ENCODE data around the gene UNC93B1. TPM values are rescaled to one million over a fixed set of nuclear protein-coding genes. Genes with fewer than 3 reads are reported as not detected.

Gene UNC93B1
- total RNA-seq, 4 donors from 2014 or later: 16.6 to 38.4 (median 31.6) TPM

DNA sequence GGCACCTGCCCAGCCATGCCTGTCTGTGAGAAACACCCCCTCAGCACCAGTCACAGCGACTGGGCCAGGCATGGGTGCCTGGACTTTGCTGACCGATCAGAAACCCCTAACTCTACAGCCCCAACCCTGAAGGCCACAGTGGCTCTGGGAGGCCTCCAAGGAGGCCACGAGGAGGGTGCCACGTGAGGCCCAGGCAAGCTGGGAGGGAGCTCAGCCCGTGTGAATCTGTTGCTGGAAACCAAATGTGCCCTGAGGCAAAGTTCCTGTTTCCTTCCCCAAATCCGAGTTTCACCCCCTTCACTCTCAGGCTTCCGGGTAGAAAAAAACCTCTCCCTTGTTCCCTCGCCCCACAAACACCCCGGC lies 1.3 kb downstream of the UNC93B1 start:
- WGBS: 85% methylated on average over 8 of the region's 9 CpGs
- no peaks in the 10 kb centered on the region for H3K9me3 ChIP-seq
- no peaks in the 10 kb centered on the region for H3K27me3 ChIP-seq
- peak overlapping the region in 3 of 4 donors; percentile 68 to 98 (median 81) for H3K4me3 ChIP-seq
- no peak for TF ChIP-seq EP300 (IDR thresholded peaks at IDR 0.05)
- peak overlapping the region in 3 of 4 donors; percentile 72 to 82 (median 78) for H3K27ac ChIP-seq (replicated peaks in 1 of 4)
- no peak for DNase-seq (ENCODE audit: extremely low spot score)
- no peaks in the 10 kb centered on the region for H3K36me3 ChIP-seq
- intact Hi-C loops (cut with DNase I): no loop called here
- H3K4me1 ChIP-seq: peaks cover 5 to 26% (median 17%) of the 10 kb centered on the region in 4 donors

DNA sequence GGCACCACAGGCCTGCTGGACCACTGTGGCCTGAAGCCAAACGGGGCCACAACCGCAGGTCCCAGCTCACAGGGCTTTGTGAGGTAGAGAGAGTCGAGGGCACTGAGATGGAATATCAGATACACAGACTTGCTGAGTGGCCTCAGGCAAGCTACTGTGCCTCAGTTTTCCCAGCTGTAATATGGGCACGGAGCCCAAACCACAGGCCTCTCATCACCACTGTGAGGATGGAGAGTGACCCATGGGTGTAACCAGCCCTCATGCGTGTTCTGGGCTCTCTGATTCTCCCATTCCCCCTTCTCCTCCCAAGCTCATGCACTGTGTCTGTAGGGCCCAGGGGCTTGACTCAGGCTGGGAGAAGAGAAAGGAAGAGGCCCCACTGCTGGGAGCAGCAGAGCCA lies 4.2 kb downstream of the UNC93B1 start:
- no peak for TF ChIP-seq POLR2AphosphoS5 (IDR thresholded peaks at IDR 0.05)
- TF ChIP-seq EP300 (IDR thresholded peaks at IDR 0.05): no peak
- no peak for TF ChIP-seq CTCF (IDR thresholded peaks at IDR 0.05)
- no peak for TF ChIP-seq POLR2A (IDR thresholded peaks at IDR 0.05; ENCODE audit: low read depth)
- H3K27ac ChIP-seq (replicated peaks in 1 of 4): no peak overlapping the region
- 95% methylated on average over 5 of the region's 5 CpGs for WGBS
- no peak for DNase-seq (ENCODE audit: extremely low spot score)
- peaks cover 0 to 5% (median 0%) of the 10 kb centered on the region in 4 donors for H3K27me3 ChIP-seq
- H3K9me3 ChIP-seq: no peaks in the 10 kb centered on the region
- H3K4me1 ChIP-seq: peaks cover 5 to 25% (median 17%) of the 10 kb centered on the region in 4 donors
- no peak overlapping the region for H3K4me3 ChIP-seq
- H3K36me3 ChIP-seq: peaks cover 0 to 11% (median 0%) of the 10 kb centered on the region in 4 donors
- intact Hi-C loops (cut with DNase I): no loop called here

DNA sequence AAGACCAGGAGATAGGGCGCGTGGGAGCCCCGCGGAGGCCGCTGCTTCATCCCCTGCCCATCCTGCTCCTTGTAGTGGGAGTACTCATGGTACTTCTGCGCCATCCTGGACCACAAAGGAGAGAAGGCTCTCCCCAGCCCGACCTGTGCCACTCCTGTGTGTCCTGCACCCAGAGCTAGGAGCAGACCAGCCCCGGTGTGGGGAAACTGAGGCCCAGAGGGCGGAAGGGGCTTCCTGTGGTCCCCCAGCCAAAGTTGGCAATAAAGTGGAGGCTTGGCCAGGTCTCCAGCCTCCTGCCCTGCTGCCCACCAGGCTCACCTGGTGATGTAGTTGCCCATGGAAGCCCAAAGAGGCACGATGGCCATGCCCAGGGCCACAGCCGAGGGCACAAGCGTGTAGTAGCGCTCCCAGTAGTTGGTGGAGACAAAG lies 4.7 kb downstream of the UNC93B1 start:
- peaks cover 0 to 14% (median 0%) of the 10 kb centered on the region in 4 donors for H3K36me3 ChIP-seq
- peaks cover 0 to 5% (median 0%) of the 10 kb centered on the region in 4 donors for H3K27me3 ChIP-seq
- TF ChIP-seq POLR2A (IDR thresholded peaks at IDR 0.05; ENCODE audit: low read depth) (no peak), POLR2AphosphoS5 (IDR thresholded peaks at IDR 0.05) (no peak), EP300 (IDR thresholded peaks at IDR 0.05) (no peak), CTCF (IDR thresholded peaks at IDR 0.05) (no peak)
- WGBS: 97% methylated on average over 4 of the region's 13 CpGs
- H3K9me3 ChIP-seq: no peaks in the 10 kb centered on the region
- no peak overlapping the region for H3K4me3 ChIP-seq
- peaks cover 1 to 20% (median 12%) of the 10 kb centered on the region in 4 donors for H3K4me1 ChIP-seq
- no peak overlapping the region for H3K27ac ChIP-seq (replicated peaks in 1 of 4)
- intact Hi-C loops (cut with DNase I): no loop called here
- no peak for DNase-seq (ENCODE audit: extremely low spot score)

DNA sequence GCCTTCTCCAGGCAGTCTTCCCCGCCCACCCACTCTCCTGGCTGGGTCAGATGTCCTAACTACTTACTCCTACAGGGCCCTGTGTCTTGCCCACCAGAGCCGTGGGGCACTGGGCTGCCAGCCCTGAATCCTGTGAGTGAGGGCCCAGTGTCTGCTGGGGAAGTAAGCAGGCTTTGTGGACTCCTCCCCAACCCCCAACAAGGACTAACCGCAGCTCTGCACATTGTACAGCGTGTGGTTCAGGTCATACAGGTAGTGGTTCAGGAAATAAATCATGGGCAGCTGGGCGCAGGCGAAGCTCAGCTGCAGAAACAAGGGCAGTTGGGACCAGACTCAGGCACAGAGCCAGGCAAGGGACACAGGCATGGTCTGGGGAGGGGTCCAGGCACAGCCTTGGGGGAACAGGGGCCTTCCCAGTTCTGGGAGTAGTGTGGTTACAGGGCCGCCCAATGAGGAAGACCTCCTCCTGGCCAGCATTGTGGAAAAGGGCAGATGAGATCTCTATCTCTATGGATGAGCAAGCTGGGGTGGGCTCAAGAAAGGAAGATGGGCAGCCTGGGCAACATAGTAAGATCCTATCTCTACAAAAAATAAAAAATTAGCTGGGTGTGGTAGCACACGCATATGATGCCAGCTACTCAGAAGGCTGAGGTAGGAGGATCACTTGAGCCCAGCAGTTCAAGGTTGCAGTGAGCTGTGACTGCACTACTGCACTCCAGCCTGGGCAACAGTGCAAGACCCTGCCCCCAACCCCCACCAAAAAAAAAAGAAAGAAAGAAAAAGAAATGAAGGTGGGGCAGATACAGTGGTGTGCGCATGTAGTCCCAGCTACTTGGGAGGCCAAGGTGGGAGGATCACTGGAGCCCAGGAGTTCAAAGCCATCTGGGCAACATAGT lies 5.5 kb downstream of the UNC93B1 start:
- H3K36me3 ChIP-seq: peaks cover 0 to 14% (median 0%) of the 10 kb centered on the region in 4 donors
- no peak overlapping the region for H3K4me3 ChIP-seq
- H3K27me3 ChIP-seq: peaks cover 0 to 9% (median 0%) of the 10 kb centered on the region in 4 donors
- intact Hi-C loops (cut with DNase I): no loop called here
- TF ChIP-seq POLR2AphosphoS5 (IDR thresholded peaks at IDR 0.05) (no peak), CTCF (IDR thresholded peaks at IDR 0.05) (no peak)
- no peak overlapping the region for H3K27ac ChIP-seq (replicated peaks in 1 of 4)
- H3K4me1 ChIP-seq: peaks cover 0 to 12% (median 7%) of the 10 kb centered on the region in 4 donors
- 97% methylated on average over 8 of the region's 9 CpGs for WGBS
- no peaks in the 10 kb centered on the region for H3K9me3 ChIP-seq
- no peak for DNase-seq (ENCODE audit: extremely low spot score)

GRCh38 chr11:67997475-67997921 lies 6.4 kb downstream of the UNC93B1 start:
- intact Hi-C loops (cut with DNase I): no loop called here
- no peaks in the 10 kb centered on the region for H3K9me3 ChIP-seq
- H3K27ac ChIP-seq (replicated peaks in 1 of 4): no peak overlapping the region
- peaks cover 0 to 14% (median 0%) of the 10 kb centered on the region in 4 donors for H3K36me3 ChIP-seq
- peaks cover 0 to 15% (median 0%) of the 10 kb centered on the region in 4 donors for H3K27me3 ChIP-seq
- TF ChIP-seq EP300 (IDR thresholded peaks at IDR 0.05): no peak
- no peak for TF ChIP-seq POLR2AphosphoS5 (IDR thresholded peaks at IDR 0.05)
- no peak for TF ChIP-seq CTCF (IDR thresholded peaks at IDR 0.05)
- no peak for TF ChIP-seq POLR2A (IDR thresholded peaks at IDR 0.05; ENCODE audit: low read depth)
- no peak overlapping the region for H3K4me3 ChIP-seq
- peaks cover 0 to 3% (median under 1%) of the 10 kb centered on the region in 4 donors for H3K4me1 ChIP-seq
- WGBS: 88% methylated on average over 29 of the region's 29 CpGs
- DNase-seq (ENCODE audit: extremely low spot score): no peak

Measured in esophagus muscularis mucosa (tissue), 4 donors.